ENCODE results near the gene GNB4. TPM values are rescaled to one million over a fixed set of nuclear protein-coding genes. Genes with fewer than 3 reads are reported as not detected.

The GNB4 gene
- total and polyA plus RNA-seq, 3 experiments from 2014 or later = 0.16 to 1.9 (median 1.5) TPM

DNA sequence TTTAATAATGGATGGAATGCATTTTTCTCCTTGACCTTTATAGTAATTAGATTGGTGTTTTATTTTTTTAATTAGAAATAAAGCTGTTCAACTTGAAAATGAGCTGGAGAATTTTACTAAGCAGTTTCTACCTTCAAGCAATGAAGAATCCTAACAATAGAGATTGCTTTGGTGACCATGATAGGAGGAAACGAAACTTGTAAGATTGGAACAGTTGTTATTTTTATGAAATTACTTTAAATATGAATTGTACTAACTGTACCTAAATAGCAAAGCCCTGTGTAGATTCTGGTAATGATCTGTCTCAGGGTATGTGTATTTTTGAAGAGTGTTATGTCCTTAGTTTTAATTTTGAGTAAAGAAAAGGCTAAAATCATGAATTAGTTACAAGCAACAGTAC lies 59.4 kb downstream of the GNB4 start:
- Mint-ChIP-seq H3K9me3 (no peaks in the 10 kb centered on the region), H3K36me3 (peaks cover 21 to 68% (median 26%) of the 10 kb centered on the region in 3 donors), H3K4me1 (no peaks in the 10 kb centered on the region), H3K4me3 (no peak overlapping the region), H3K27ac (no peak overlapping the region), H3K27me3 (no peaks in the 10 kb centered on the region)
- H3K36me3 ChIP-seq (ENCODE audit: insufficient read depth, low read length) = peaks cover 24% of the 10 kb centered on the region
- DNase-seq = no peak
- POLR2A ChIA-PET = no interaction called here
- H3K4me1 ChIP-seq (ENCODE audit: insufficient read depth, low read length) = no peaks in the 10 kb centered on the region
- no peak overlapping the region for H3K4me3 ChIP-seq (ENCODE audit: low read length)
- no peaks in the 10 kb centered on the region for H3K27me3 ChIP-seq (ENCODE audit: insufficient read depth, low read length, poor library complexity, severe bottlenecking)
- H3K9me3 ChIP-seq (ENCODE audit: low read length) = no peaks in the 10 kb centered on the region
- no peak overlapping the region for H3K27ac ChIP-seq (ENCODE audit: low read depth, low read length)
- CTCF ChIA-PET = no interaction called here

DNA sequence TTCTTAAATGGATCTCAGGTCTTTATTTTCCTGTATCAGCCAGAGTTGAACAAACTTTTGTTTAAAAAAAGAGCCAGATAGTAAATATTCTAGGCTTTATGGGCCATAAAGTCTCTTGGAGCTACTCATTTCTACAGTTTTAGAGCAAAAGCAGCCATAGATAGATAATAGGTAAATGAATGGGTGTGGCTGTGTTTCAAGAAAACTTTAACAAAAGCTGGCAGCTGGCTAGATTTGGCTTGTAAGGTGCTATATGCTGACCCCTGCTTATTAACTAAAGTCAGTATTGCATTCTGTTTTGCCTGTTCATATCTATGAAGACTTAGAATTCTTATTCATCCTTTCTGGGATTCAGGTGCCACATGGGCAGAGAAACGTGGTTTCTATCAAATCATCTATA lies 74.8 kb downstream of the GNB4 start:
- Histone ChIP-seq H3K36me3 (ENCODE audit: insufficient read depth, low read length) (peaks cover 16% of the 10 kb centered on the region), H3K4me3 (ENCODE audit: low read length) (no peak overlapping the region), H3K27me3 (ENCODE audit: insufficient read depth, low read length, poor library complexity, severe bottlenecking) (no peaks in the 10 kb centered on the region), H3K9me3 (ENCODE audit: low read length) (no peaks in the 10 kb centered on the region), H3K4me1 (ENCODE audit: insufficient read depth, low read length) (no peaks in the 10 kb centered on the region), H3K27ac (ENCODE audit: low read depth, low read length) (no peak overlapping the region)
- CTCF ChIA-PET = no interaction called here
- H3K27ac Mint-ChIP-seq = no peak overlapping the region
- H3K4me1 Mint-ChIP-seq = no peaks in the 10 kb centered on the region
- no peak overlapping the region for H3K4me3 Mint-ChIP-seq
- POLR2A ChIA-PET = no interaction called here
- H3K9me3 Mint-ChIP-seq = no peaks in the 10 kb centered on the region
- DNase-seq = no peak
- peaks cover 7 to 68% (median 28%) of the 10 kb centered on the region in 3 donors for H3K36me3 Mint-ChIP-seq
- no peaks in the 10 kb centered on the region for H3K27me3 Mint-ChIP-seq

DNA sequence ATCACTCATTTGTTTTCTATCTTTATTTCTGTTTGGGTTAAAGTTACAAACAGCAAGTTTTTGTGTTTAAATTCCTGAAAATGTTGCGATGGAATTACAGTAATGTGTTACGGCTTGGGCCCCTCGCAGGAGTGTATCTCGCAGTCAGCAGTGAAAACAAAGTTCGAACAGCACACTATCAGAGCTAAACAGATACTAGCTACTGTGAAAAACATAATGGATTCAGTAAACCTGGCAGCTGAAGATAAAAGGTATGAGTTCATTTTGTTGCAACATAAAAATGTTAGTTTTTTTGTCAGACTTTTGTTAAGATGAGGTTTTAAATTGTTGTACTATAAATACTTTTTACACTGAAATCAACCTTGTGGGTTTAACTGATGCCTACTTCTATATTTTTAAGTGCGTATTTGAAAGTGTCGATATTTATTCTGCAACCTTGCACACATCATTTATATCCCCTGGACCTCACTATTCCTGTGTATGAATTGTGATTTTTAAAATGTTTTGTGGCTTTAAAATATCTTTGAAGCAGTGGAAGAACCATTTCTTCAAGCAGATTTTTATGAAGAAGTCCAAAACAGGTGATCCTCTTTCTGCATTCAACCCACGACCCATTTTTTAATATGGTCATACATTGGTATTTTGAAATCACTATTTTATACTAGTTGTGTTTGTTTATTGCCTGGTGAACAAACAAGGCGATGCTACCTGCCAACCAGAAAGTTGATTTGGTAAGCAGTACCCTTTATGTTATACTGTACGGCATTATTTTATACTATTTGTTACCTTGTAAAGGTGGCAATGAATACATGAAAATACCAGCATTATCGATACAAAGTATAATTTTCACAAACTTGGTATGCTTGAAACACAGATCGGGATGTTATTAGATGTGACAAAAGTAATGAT lies 75.9 kb downstream of the GNB4 start:
- Mint-ChIP-seq H3K27me3 (no peaks in the 10 kb centered on the region), H3K4me1 (no peaks in the 10 kb centered on the region), H3K36me3 (peaks cover 4 to 68% (median 21%) of the 10 kb centered on the region in 3 donors), H3K27ac (no peak overlapping the region), H3K4me3 (no peak overlapping the region), H3K9me3 (no peaks in the 10 kb centered on the region)
- H3K36me3 ChIP-seq (ENCODE audit: insufficient read depth, low read length) = peaks cover 8% of the 10 kb centered on the region
- no peaks in the 10 kb centered on the region for H3K27me3 ChIP-seq (ENCODE audit: insufficient read depth, low read length, poor library complexity, severe bottlenecking)
- peak overlapping the region; percentile 19 for H3K27ac ChIP-seq (ENCODE audit: low read depth, low read length)
- no peaks in the 10 kb centered on the region for H3K9me3 ChIP-seq (ENCODE audit: low read length)
- CTCF ChIA-PET = no interaction called here
- no peak for DNase-seq
- H3K4me1 ChIP-seq (ENCODE audit: insufficient read depth, low read length) = no peaks in the 10 kb centered on the region
- POLR2A ChIA-PET = no interaction called here
- H3K4me3 ChIP-seq (ENCODE audit: low read length) = no peak overlapping the region

DNA sequence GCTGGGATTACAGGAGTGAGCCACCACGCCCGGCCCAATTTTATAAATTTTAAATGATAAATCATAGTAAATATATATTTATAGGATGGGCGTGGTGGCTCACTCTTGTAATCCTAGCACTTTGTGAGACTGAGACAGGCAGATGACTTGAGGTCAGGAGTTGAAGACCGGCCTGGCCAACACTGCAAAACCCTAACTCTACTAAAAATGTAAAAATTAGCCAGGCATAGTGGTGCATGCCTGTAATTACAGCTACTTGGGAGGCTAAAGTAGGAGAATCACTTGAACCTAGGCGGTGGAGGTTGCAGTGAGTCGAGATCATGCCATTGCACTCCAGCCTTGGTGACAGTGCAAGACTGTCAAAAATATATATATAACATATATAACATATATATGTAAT lies 77.3 kb downstream of the GNB4 start:
- Mint-ChIP-seq H3K27ac (no peak overlapping the region), H3K4me1 (no peaks in the 10 kb centered on the region), H3K9me3 (no peaks in the 10 kb centered on the region), H3K27me3 (no peaks in the 10 kb centered on the region), H3K36me3 (peaks cover 0 to 61% (median 17%) of the 10 kb centered on the region in 3 donors), H3K4me3 (no peak overlapping the region)
- no peak for DNase-seq
- no peaks in the 10 kb centered on the region for H3K9me3 ChIP-seq (ENCODE audit: low read length)
- peaks cover 7% of the 10 kb centered on the region for H3K36me3 ChIP-seq (ENCODE audit: insufficient read depth, low read length)
- no peaks in the 10 kb centered on the region for H3K4me1 ChIP-seq (ENCODE audit: insufficient read depth, low read length)
- CTCF ChIA-PET = no interaction called here
- no peak overlapping the region for H3K27ac ChIP-seq (ENCODE audit: low read depth, low read length)
- H3K4me3 ChIP-seq (ENCODE audit: low read length) = no peak overlapping the region
- no peaks in the 10 kb centered on the region for H3K27me3 ChIP-seq (ENCODE audit: insufficient read depth, low read length, poor library complexity, severe bottlenecking)
- POLR2A ChIA-PET = no interaction called here

DNA sequence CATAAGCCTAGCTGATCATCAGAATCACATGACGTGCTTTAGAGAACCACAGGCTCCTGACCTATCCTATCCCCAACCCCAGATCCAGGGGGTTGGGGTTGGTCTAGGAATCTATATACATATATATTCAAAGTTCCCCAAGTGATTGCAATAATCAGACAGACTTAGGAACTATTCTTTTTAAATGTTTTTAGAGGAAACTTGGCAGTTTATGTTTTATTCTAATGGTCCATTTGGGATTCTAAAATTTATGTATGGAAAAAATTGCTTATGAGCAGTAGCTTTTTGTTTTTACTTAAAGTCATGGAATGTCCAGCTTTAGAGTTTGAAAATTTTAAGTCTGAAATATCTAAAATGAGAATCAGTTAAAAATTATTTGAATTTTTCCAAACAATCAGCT lies 81.6 kb downstream of the GNB4 start:
- Histone ChIP-seq H3K27ac (ENCODE audit: low read depth, low read length) (no peak overlapping the region), H3K36me3 (ENCODE audit: insufficient read depth, low read length) (no peaks in the 10 kb centered on the region), H3K4me1 (ENCODE audit: insufficient read depth, low read length) (no peaks in the 10 kb centered on the region), H3K4me3 (ENCODE audit: low read length) (no peak overlapping the region), H3K27me3 (ENCODE audit: insufficient read depth, low read length, poor library complexity, severe bottlenecking) (no peaks in the 10 kb centered on the region), H3K9me3 (ENCODE audit: low read length) (no peaks in the 10 kb centered on the region)
- H3K36me3 Mint-ChIP-seq = peaks cover 7 to 62% (median 11%) of the 10 kb centered on the region in 3 donors
- no peaks in the 10 kb centered on the region for H3K9me3 Mint-ChIP-seq
- DNase-seq = no peak
- H3K27ac Mint-ChIP-seq = no peak overlapping the region
- POLR2A ChIA-PET = interaction anchor here (0.6 kb wide), 1 partner anchor 218 kb away, joined by 3 read pairs; no protein-coding TSS in a partner anchor
- no peaks in the 10 kb centered on the region for H3K27me3 Mint-ChIP-seq
- H3K4me3 Mint-ChIP-seq = no peak overlapping the region
- H3K4me1 Mint-ChIP-seq = no peaks in the 10 kb centered on the region
- CTCF ChIA-PET = interaction anchor here (1.3 kb wide), 1 partner anchor 8 kb away, joined by 3 read pairs; no protein-coding TSS in a partner anchor

DNA sequence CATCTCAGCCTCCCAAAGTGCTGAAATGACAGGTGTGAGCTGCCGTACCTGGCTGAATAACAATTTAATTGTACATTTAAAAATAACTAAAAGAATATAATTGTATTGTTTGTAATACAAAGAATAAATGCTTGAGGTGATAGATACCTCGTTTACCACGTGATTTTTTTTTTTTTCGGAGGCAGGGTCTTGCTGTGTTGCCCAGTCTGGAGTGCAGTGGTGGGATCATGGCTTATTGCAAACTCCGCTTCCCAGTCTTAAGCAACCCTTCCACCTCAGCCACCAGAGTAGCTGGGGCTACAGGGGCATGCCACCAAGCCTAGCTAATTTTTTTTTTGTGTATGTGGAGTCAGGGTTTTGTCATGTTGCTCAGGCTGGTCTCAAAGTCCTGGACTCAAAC lies 87.9 kb downstream of the GNB4 start:
- no peaks in the 10 kb centered on the region for H3K27me3 ChIP-seq (ENCODE audit: insufficient read depth, low read length, poor library complexity, severe bottlenecking)
- H3K4me1 Mint-ChIP-seq = no peaks in the 10 kb centered on the region
- no peak overlapping the region for H3K27ac Mint-ChIP-seq
- POLR2A ChIA-PET = no interaction called here
- CTCF ChIA-PET = interaction anchor here (1.4 kb wide), 1 partner anchor 40 kb away, joined by 3 read pairs; the partner anchor contains the start of gene ZNF639
- no peak overlapping the region for H3K4me3 Mint-ChIP-seq
- H3K9me3 Mint-ChIP-seq = no peaks in the 10 kb centered on the region
- no peaks in the 10 kb centered on the region for H3K4me1 ChIP-seq (ENCODE audit: insufficient read depth, low read length)
- peaks cover 7 to 73% (median 16%) of the 10 kb centered on the region in 3 donors for H3K36me3 Mint-ChIP-seq
- H3K36me3 ChIP-seq (ENCODE audit: insufficient read depth, low read length) = peaks cover 8% of the 10 kb centered on the region
- no peaks in the 10 kb centered on the region for H3K27me3 Mint-ChIP-seq
- H3K27ac ChIP-seq (ENCODE audit: low read depth, low read length) = no peak overlapping the region
- H3K9me3 ChIP-seq (ENCODE audit: low read length) = no peaks in the 10 kb centered on the region
- no peak overlapping the region for H3K4me3 ChIP-seq (ENCODE audit: low read length)
- DNase-seq = no peak

DNA sequence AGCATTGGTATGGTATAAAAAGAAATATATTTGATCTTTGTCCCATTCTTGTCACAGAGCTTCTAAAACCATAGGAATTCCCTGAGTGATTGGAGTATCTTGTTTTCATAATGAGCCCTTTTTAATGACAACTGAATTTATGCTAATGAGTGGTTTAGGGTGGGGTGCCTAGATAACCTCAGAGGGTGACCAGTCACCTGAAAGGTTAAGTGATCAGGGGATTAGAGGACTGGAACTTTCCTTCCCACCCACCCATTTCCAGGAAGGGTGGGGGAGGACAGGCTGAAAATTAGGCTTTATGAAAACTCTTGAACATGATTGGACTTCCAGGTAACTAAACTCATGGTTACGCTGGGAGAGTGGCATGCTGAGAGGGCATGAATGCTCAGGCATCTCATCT lies 95.3 kb downstream of the GNB4 start:
- peaks cover 18% of the 10 kb centered on the region for H3K36me3 ChIP-seq (ENCODE audit: insufficient read depth, low read length)
- Mint-ChIP-seq H3K36me3 (peaks cover 4 to 82% (median 25%) of the 10 kb centered on the region in 3 donors), H3K27ac (peak overlapping the region in 5 of 8 donors; percentile 3 to 85 (median 12))

DNA sequence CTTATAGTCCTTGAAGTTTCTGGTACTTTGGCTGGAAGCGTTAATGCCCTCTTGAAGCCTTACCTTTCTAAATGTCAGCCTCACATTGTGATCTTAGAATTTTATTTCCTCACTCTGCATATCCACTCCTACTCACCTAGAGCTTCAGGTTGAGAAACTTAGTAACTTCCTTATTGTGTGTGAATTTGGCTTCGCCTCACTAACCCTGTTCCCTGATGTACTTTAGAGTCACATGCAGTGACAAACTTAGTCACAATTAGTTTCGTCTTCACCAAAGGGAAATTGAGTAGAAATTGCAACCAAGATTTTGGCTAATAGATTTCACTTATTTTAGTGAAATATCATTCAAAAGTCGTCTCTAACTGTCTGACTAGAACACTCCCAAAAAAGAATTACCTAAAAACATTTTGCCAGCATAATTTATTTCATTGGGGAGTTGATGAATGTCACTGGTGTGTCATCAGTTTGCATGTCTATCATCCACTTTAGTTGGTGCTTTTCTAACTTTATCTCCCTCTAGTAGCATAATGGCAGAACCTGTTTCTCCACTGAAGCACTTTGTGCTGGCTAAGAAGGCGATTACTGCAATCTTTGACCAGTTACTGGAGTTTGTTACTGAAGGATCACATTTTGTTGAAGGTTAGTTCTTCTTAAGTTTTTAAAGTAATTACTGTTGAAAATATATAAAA lies 102.8 kb downstream of the GNB4 start:
- Histone ChIP-seq H3K27me3 (ENCODE audit: insufficient read depth, low read length, poor library complexity, severe bottlenecking) (no peaks in the 10 kb centered on the region), H3K4me3 (ENCODE audit: low read length) (peak overlapping the region; percentile 94), H3K36me3 (ENCODE audit: insufficient read depth, low read length) (peaks cover 8% of the 10 kb centered on the region), H3K9me3 (ENCODE audit: low read length) (no peaks in the 10 kb centered on the region), H3K27ac (ENCODE audit: low read depth, low read length) (peak overlapping the region; percentile 81), H3K4me1 (ENCODE audit: insufficient read depth, low read length) (peaks cover 13% of the 10 kb centered on the region)
- Mint-ChIP-seq H3K27ac (peak overlapping the region; percentile 36 to 99 (median 89)), H3K27me3 (no peaks in the 10 kb centered on the region), H3K9me3 (no peaks in the 10 kb centered on the region), H3K4me1 (peaks cover 28 to 48% (median 46%) of the 10 kb centered on the region in 3 donors), H3K36me3 (peaks cover 4 to 38% (median 6%) of the 10 kb centered on the region in 3 donors), H3K4me3 (peak overlapping the region; percentile 91 to 100 (median 99))
- DNase-seq = no peak
- ChIA-PET CTCF (interaction anchor here (0.9 to 3.4 kb wide), 2 partner anchors 27 to 28 kb away, joined by 3 to 9 read pairs; no protein-coding TSS in a partner anchor), POLR2A (interaction anchor here (1.3 kb wide), 1 partner anchor 24 kb away, joined by 3 read pairs; no protein-coding TSS in a partner anchor)

More for the DNA sequence above, 95.3 kb downstream of the GNB4 start:
- Histone ChIP-seq H3K4me1 (ENCODE audit: insufficient read depth, low read length) (no peaks in the 10 kb centered on the region), H3K4me3 (ENCODE audit: low read length) (no peak overlapping the region), H3K27me3 (ENCODE audit: insufficient read depth, low read length, poor library complexity, severe bottlenecking) (no peaks in the 10 kb centered on the region), H3K9me3 (ENCODE audit: low read length) (no peaks in the 10 kb centered on the region), H3K27ac (ENCODE audit: low read depth, low read length) (no peak overlapping the region)
- no peaks in the 10 kb centered on the region for H3K9me3 Mint-ChIP-seq
- peaks cover 18 to 53% (median 44%) of the 10 kb centered on the region in 3 donors for H3K4me1 Mint-ChIP-seq
- no peak overlapping the region for H3K4me3 Mint-ChIP-seq
- no peak for DNase-seq
- ChIA-PET POLR2A (no interaction called here), CTCF (no interaction called here)
- no peaks in the 10 kb centered on the region for H3K27me3 Mint-ChIP-seq
